GM12872 (cell line): ENCODE data around the gene CALCOCO1.

Experiments
- TF ChIP-seq, protein P1 (sequence below): IDR thresholded peaks from 3 replicates; pipeline ENCODE4 v1.5.1; 2011; ENCODE audit warnings: low read depth, mild to moderate bottlenecking, low read length, moderate library complexity; ENCODE audit not compliant: insufficient read depth

Gene CALCOCO1

DNA sequence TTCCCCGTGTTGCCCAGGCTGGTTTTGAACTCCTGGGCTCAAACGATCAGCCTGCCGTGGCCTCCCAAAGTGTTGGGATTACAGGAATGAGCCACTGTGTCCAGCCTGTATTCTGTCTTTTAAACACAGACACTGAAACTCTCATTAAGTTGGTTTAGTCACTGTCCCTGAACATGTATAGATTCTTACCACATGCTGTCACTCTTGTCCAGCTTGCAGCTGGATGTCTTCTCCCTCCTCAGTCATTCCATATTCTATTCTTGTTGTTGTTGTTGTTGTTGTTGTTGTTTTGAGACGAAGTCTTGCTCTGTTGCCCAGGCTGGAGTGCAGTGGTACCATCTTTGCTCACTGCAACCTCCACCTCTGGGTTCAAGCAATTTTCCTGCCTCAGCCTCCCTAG, 39.1 kb downstream of the CALCOCO1 start:
- TF ChIP-seq, protein P1, sequence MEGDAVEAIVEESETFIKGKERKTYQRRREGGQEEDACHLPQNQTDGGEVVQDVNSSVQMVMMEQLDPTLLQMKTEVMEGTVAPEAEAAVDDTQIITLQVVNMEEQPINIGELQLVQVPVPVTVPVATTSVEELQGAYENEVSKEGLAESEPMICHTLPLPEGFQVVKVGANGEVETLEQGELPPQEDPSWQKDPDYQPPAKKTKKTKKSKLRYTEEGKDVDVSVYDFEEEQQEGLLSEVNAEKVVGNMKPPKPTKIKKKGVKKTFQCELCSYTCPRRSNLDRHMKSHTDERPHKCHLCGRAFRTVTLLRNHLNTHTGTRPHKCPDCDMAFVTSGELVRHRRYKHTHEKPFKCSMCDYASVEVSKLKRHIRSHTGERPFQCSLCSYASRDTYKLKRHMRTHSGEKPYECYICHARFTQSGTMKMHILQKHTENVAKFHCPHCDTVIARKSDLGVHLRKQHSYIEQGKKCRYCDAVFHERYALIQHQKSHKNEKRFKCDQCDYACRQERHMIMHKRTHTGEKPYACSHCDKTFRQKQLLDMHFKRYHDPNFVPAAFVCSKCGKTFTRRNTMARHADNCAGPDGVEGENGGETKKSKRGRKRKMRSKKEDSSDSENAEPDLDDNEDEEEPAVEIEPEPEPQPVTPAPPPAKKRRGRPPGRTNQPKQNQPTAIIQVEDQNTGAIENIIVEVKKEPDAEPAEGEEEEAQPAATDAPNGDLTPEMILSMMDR = no peak

DNA sequence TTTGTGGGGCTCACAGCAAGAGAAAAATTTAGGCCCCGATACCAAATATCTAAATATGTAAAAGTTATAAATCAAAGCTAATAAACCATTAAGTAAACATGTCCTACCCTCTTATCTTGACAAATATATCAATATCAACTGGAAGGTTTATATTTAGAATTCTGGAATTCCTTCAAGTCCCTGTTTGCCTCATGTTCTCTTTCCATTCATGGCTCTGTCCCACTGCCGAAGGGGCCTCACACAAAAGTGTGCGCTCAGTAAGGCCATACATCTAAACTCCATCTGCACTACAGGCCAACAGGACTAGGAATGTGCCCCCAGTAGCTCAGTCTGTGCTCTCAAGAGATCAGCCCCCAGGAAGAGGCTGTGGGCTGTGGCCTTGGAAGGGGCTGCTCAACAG, 40.8 kb downstream of the CALCOCO1 start:
- TF ChIP-seq, protein P1 = no peak

DNA sequence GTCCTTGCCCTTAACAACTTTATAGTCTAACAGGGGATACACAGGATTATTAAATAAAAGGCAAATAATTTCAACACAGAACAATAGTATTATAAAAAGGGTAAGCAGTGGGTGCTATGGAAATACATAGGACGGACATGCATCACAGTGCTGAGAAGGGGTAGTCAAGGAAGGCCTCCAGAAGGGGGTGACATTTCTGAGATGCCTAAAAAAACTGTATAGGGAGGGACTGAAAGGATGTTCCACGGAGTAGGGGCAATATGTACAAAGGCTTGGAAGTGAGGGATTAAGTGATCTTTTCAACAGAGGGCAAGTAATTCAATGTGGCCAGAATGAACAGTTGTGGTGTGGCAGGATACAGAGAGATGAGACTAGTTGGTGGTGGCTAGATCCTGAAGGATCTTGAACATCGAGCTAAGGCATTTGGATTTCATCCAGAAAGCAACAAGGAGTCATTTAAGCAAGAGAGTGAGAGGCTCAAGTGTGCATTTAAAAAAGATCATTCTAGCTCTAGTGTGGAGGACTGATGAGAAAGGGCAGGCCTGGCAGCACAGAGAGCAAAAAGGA, 42.5 kb downstream of the CALCOCO1 start:
- TF ChIP-seq, protein P1 = no peak

DNA sequence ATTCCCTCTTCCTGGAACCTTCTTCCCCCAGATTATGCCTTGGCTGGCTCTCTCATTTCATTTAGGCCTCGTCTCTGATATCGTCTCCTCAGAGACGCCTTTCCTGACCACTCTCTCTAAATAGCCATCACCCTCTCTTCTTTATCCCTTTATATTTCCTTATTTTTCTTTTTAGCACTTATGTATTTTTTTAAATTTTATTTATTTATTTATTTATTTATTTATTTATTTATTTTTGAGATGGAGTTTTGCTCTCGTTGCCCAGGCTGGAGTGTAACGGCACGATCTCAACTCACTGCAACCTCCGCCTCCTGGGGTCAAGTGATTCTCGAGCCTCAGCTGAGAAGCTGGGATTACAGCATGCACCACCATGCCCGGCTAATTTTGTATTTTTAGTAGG, 43.3 kb downstream of the CALCOCO1 start:
- TF ChIP-seq, protein P1 = no peak

DNA sequence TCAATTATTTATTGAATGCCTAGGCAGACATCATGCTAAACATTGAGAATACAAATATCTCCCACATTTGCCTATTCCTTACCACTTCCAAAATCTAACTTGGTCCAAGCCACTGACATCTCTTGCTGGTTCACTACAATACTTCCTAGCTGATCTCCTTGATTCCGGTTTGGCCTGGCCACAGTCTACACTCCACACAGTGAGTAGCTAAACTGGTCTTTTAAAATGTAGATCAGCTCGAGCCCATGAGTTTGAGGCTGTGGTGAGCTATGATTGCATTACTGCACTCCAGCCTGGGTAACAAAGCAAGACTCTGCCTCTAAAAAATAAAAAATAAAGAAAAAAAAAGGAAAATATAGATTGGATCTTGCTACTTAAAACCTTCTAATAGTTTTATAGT, 43.8 kb downstream of the CALCOCO1 start:
- TF ChIP-seq, protein P1 = no peak

DNA sequence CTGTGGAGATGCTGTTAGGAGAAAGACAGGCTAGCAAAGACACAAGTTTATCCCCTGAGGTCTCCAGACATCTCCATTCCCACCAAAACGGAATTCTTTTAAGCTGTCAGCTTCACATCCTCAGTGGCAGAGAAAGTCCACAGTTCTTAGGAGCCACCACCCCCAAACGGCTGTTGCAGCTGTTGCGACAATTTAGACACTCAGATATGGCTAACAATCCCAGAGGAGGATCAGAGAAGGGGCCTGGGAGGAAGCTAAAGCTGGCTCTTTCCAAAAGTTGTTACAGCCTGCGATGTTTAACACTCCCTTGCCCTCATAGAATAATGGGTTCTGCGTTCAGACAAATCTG, 49.5 kb downstream of the CALCOCO1 start:
- TF ChIP-seq, protein P1 = no peak

DNA sequence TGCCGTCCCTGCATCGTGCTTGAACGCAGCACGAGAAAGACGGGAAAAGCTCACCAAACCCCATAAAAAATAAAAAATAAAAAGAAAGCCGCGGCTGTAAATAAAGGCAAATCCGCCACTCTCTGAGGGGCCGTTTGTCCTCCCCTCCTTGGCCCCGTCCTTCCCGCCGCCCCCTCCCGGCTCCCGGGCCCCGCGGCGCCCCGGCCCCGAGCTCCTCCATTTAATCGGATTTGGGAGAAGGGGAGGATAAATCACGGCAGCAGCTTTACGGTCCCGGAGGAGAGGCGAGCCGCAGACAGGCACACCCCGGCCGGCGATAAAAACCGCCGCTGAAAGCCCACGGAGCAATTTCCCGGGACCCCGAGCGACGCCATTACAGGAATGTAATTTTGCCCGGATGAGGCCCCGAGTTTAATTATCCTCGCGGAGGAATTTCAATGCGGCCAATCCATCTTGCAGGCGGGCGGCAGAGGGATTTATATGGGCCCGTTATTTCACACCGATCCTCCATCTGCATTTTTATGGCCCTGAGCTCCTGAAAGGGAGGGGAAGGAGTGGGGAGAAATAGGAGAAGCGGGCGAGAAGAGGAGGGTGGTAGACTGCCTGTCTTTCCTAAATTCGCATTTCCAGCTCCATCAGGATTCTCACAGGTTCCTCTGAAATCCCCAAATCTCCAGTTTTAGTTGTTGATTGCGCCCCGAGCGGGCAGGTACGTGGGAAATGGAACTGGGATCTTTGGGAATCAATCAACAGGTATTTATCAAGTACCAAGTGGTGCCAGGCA, 50.0 kb downstream of the CALCOCO1 start:
- TF ChIP-seq, protein P1 = no peak
